Liver (tissue), 9 donors: ENCODE results near the gene KAZN. TPM values are rescaled to one million over a fixed set of nuclear protein-coding genes. Genes with fewer than 3 reads are reported as not detected.

Experiments used
- DNase-seq: peaks from one replicate; pipeline ENCODE4 v3.0.0-alpha.2; 2017; ENCODE audit warnings: low spot score
- H3K27ac ChIP-seq, 2 donors: one replicate each; pipeline ENCODE4 v1.7.0; 2013; ENCODE audit warnings: inconsistent platforms in 2 of 2, low read length in 2 of 2, control low read depth in 1 of 2, low read depth in 1 of 2, mild to moderate bottlenecking in 1 of 2
- H3K27me3 ChIP-seq, 4 donors: one replicate each; pipeline versions ENCODE4 v1.6.1 to v1.7.0; 2013; ENCODE audit warnings: low read length in 3 of 4, inconsistent platforms in 1 of 4, mild to moderate bottlenecking in 1 of 4, moderate library complexity in 1 of 4; ENCODE audit not compliant: control insufficient read depth in 4 of 4, insufficient read depth in 4 of 4
- H3K36me3 ChIP-seq, 4 donors: one replicate each; pipeline versions ENCODE4 v1.6.1 to v1.7.0; 2013; ENCODE audit warnings: low read length in 3 of 4, mild to moderate bottlenecking in 3 of 4, low read depth in 1 of 4, moderate library complexity in 1 of 4; ENCODE audit not compliant: control insufficient read depth in 4 of 4, insufficient read depth in 3 of 4
- H3K4me1 ChIP-seq, 4 donors: one replicate each; pipeline versions ENCODE4 v1.6.1 to v1.7.0; 2013; ENCODE audit warnings: low read length in 3 of 4, mild to moderate bottlenecking in 3 of 4, moderate library complexity in 1 of 4; ENCODE audit not compliant: control insufficient read depth in 4 of 4, insufficient read depth in 4 of 4
- H3K4me3 ChIP-seq, 3 donors: one replicate each; pipeline versions ENCODE4 v1.6.1 to v1.7.0; 2013; ENCODE audit warnings: low read length in 3 of 3, control low read depth in 1 of 3, low read depth in 1 of 3, mild to moderate bottlenecking in 1 of 3
- H3K9ac ChIP-seq, 2 donors: one replicate each; pipeline ENCODE4 v1.7.0; 2013; ENCODE audit warnings: low read length in 2 of 2, mild to moderate bottlenecking in 2 of 2, moderate library complexity in 2 of 2, control low read depth in 1 of 2, low read depth in 1 of 2
- H3K9me3 ChIP-seq, 4 donors: one replicate each; pipeline versions ENCODE4 v1.6.1 to v1.7.0; 2013; ENCODE audit warnings: low read length in 3 of 4; ENCODE audit not compliant: control insufficient read depth in 4 of 4
- CTCF ChIP-seq: fragments of 150-350 bp; IDR thresholded peaks from 2 replicates; pipeline ENCODE4 v1.5.1; 2017; ENCODE audit warnings: improper control_type of control experiment, low read depth, low read length; ENCODE audit not compliant: missing input control
- EGR1 ChIP-seq, 2 donors: IDR thresholded peaks; 2 replicates each; pipeline ENCODE4 v1.6.1; 2016 to 2018; ENCODE audit warnings: antibody characterized with exemption in 2 of 2, low read depth in 2 of 2
- FOXA2 ChIP-seq: IDR thresholded peaks from 2 replicates; pipeline ENCODE4 v1.6.1; 2016; ENCODE audit warnings: antibody characterized with exemption
- GABPA ChIP-seq, 2 donors: IDR thresholded peaks in 1 of 2; conservative IDR thresholded peaks in 1 of 2; 2 replicates each; pipeline ENCODE4 v1.6.1; 2016; ENCODE audit warnings: antibody characterized with exemption in 2 of 2, mild to moderate bottlenecking in 1 of 2, moderate library complexity in 1 of 2
- HNF4A ChIP-seq, 2 donors: conservative IDR thresholded peaks; 2 replicates each; pipeline ENCODE4 v1.6.1; 2016; ENCODE audit warnings: antibody characterized with exemption in 2 of 2, mild to moderate bottlenecking in 2 of 2
- HNF4G ChIP-seq: IDR thresholded peaks from 2 replicates; pipeline ENCODE4 v1.6.1; 2016; ENCODE audit warnings: antibody characterized with exemption
- JUND ChIP-seq, 2 donors: IDR thresholded peaks; 2 replicates each; pipeline ENCODE4 v1.6.1; 2016; ENCODE audit warnings: antibody characterized with exemption in 2 of 2
- MAX ChIP-seq: IDR thresholded peaks from 2 replicates; pipeline ENCODE4 v1.6.1; 2016; ENCODE audit warnings: antibody characterized with exemption
- NR2F2 ChIP-seq: IDR thresholded peaks from 2 replicates; pipeline ENCODE4 v1.6.1; 2016; ENCODE audit warnings: antibody characterized with exemption
- RAD21 ChIP-seq, 2 donors: IDR thresholded peaks; 2 replicates each; pipeline ENCODE4 v1.6.1; 2016; ENCODE audit warnings: antibody characterized with exemption in 2 of 2, mild to moderate bottlenecking in 2 of 2
- REST ChIP-seq: IDR thresholded peaks from 2 replicates; pipeline ENCODE4 v1.6.1; 2016; ENCODE audit warnings: antibody characterized with exemption, mild to moderate bottlenecking
- RXRA ChIP-seq, 2 donors: IDR thresholded peaks; 2 replicates each; pipeline ENCODE4 v1.6.1; 2017 to 2018; ENCODE audit warnings: antibody characterized with exemption in 2 of 2, mild to moderate bottlenecking in 1 of 2
- SP1 ChIP-seq: IDR thresholded peaks from 2 replicates; pipeline ENCODE4 v1.6.1; 2018; ENCODE audit warnings: antibody characterized with exemption, mild to moderate bottlenecking
- TAF1 ChIP-seq: conservative IDR thresholded peaks from 2 replicates; pipeline ENCODE4 v1.6.1; 2016; ENCODE audit warnings: antibody characterized with exemption, mild to moderate bottlenecking
- YY1 ChIP-seq: IDR thresholded peaks from 2 replicates; pipeline ENCODE4 v1.6.1; 2016; ENCODE audit warnings: antibody characterized with exemption, mild to moderate bottlenecking
- WGBS: extraction: QIAGEN DNeasy Blood & Tissue Kit; methylation state at CpG from one replicate; pipeline ENCODE4 v1.1.7; 2013; 5-methylcytosine and 5-hydroxymethylcytosine counted together
- polyA plus RNA-seq, 2 donors: library from polyadenylated mRNA; stranded (reverse) in 1 of 2; unstranded in 1 of 2; fragments of 200-250 nt in 1 of 2; fragments of >200 nt in 1 of 2; fragmentation: Nextera tagmentation in 1 of 2; extraction: Ambion mirVana in 1 of 2; gene quantifications; one replicate each; pipeline versions ENCODE4 v1.2.1 to v1.2.3, GENCODE V29; 2013 to 2015
- total RNA-seq, 2 donors: library from RNA; depleted of rRNA; stranded (reverse); fragments of >200 nt; gene quantifications; one replicate each; pipeline ENCODE4 v1.2.3, GENCODE V29; 2014
- donor health status: healthy.
- donor health status: healthy.
- donor health status: healthy.
- donor health status: healthy.
- donor health status: healthy.

Gene KAZN
- total and polyA plus RNA-seq, 4 donors, result 1.9 to 6.9 (median 2.4) TPM

GRCh38 chr1:14928412-14928811 is 329.9 kb downstream of the KAZN start:
- DNase-seq, result no peak
- peaks cover 0 to 17% (median 3%) of the 10 kb centered on the region in 4 donors for H3K27me3 ChIP-seq
- H3K27ac ChIP-seq, result peak overlapping the region; percentile 46 to 62
- no peaks in the 10 kb centered on the region for H3K9me3 ChIP-seq
- H3K36me3 ChIP-seq, result no peaks in the 10 kb centered on the region
- no peak overlapping the region for H3K9ac ChIP-seq
- H3K4me1 ChIP-seq, result peaks cover 0 to 8% (median 2%) of the 10 kb centered on the region in 4 donors
- 68% methylated on average over 7 of the region's 7 CpGs for WGBS
- H3K4me3 ChIP-seq, result no peak overlapping the region
- TF ChIP-seq NR2F2, result peak; percentile 24
- no peak for TF ChIP-seq RXRA (IDR thresholded peaks at IDR 0.05)

- Histone ChIP-seq H3K4me3 (no peak overlapping the region), H3K27ac (peak overlapping the region; percentile 46 to 62)
- TF ChIP-seq EGR1 (IDR thresholded peaks at IDR 0.05; ENCODE audit: low read depth in 2 of 2) (no peak), HNF4A (conservative IDR thresholded peaks at IDR 0.05) (no peak), TAF1 (no peak), FOXA2 (no peak), HNF4G (no peak), REST (no peak), MAX (no peak), RXRA (IDR thresholded peaks at IDR 0.05) (no peak), SP1 (no peak), RAD21 (IDR thresholded peaks at IDR 0.05) (no peak), YY1 (no peak)
Measured at GRCh38 chr1:14928886-14929546, 330.5 kb downstream of the KAZN start.

GRCh38 chr1:14929547-14930246 is 331.2 kb downstream of the KAZN start:
- 67% methylated on average over 22 of the region's 22 CpGs for WGBS
- no peak for DNase-seq
- H3K4me1 ChIP-seq, result peaks cover 0 to 6% (median 0%) of the 10 kb centered on the region in 4 donors
- H3K9me3 ChIP-seq, result no peaks in the 10 kb centered on the region
- no peak for TF ChIP-seq HNF4G
- TF ChIP-seq RXRA (IDR thresholded peaks at IDR 0.05), result peak; percentile 43 to 50
- no peak for TF ChIP-seq YY1
- no peak for TF ChIP-seq TAF1
- no peak for TF ChIP-seq CTCF
- TF ChIP-seq JUND (IDR thresholded peaks at IDR 0.05), result peak in 1 of 2 donors; percentile 45
- TF ChIP-seq SP1, result no peak
- TF ChIP-seq GABPA (IDR thresholded peaks at IDR 0.05 in 1 of 2, conservative IDR thresholded peaks at IDR 0.05 in 1 of 2), result no peak
- TF ChIP-seq RAD21 (IDR thresholded peaks at IDR 0.05), result peak in 1 of 2 donors; percentile 15
- no peak for TF ChIP-seq MAX
- TF ChIP-seq NR2F2, result peak; percentile 50
- peaks cover 0 to 17% (median 3%) of the 10 kb centered on the region in 4 donors for H3K27me3 ChIP-seq
- no peaks in the 10 kb centered on the region for H3K36me3 ChIP-seq
- peak overlapping the region; percentile 58 to 66 for H3K27ac ChIP-seq
- no peak overlapping the region for H3K4me3 ChIP-seq
- no peak overlapping the region for H3K9ac ChIP-seq

More at GRCh38 chr1:14928886-14929546, 330.5 kb downstream of the KAZN start:
- peaks cover 0 to 17% (median 3%) of the 10 kb centered on the region in 4 donors for H3K27me3 ChIP-seq
- no peaks in the 10 kb centered on the region for H3K9me3 ChIP-seq
- DNase-seq, result no peak
- H3K9ac ChIP-seq, result no peak overlapping the region
- H3K4me1 ChIP-seq, result peaks cover 0 to 8% (median 2%) of the 10 kb centered on the region in 4 donors
- H3K36me3 ChIP-seq, result no peaks in the 10 kb centered on the region
- WGBS, result 76% methylated on average over 2 of the region's 2 CpGs
